HepG2 (cell line): ENCODE data around the gene LDB2. TPM values are rescaled to one million over a fixed set of nuclear protein-coding genes. Genes with fewer than 3 reads are reported as not detected.

Experiments used
- ATAC-seq: fragments of 200-7000 bp; cut with Tn5 transposase; 3 replicates; pipeline ENCODE4 v1.9.1; 2020; ENCODE audit warnings: mild to moderate bottlenecking, moderate library complexity
- BruUV-seq: library from RNA; stranded (reverse); fragments of 400-500 nt; replicated peaks from 2 replicates; lab custom pipeline; 2021; lab: Mats Ljungman, UMichigan
- CTCF ChIA-PET: fragments of 300-600 bp; formaldehyde crosslinking; extraction: SDS; loops from one replicate; lab custom pipeline; 2021; ENCODE audit warnings: low total read pairs, inconsistent platforms, low intra/inter-chr PET ratio; lab: Yijun Ruan, JAX
- POLR2A ChIA-PET: fragments of 350-600 bp; sonication (Branson Sonifier 250); formaldehyde crosslinking; loops from one replicate; lab custom pipeline; 2020; ENCODE audit warnings: antibody characterized with exemption, inconsistent platforms; lab: Yijun Ruan, JAX
- DNase-seq: peaks from one replicate; pipeline ENCODE4 v3.0.0-alpha.2; 2015; ENCODE audit warnings: low spot score
- FAIRE-seq: peaks from 3 replicates; lab custom pipeline; 2011; peaks lifted over from hg19 to GRCh38; lab: Jason Lieb, UNC
- H2AFZ ChIP-seq: one replicate; pipeline ENCODE4 v1.6.1; 2011; ENCODE audit warnings: low read length, inconsistent platforms
- H3K27ac ChIP-seq: fragments of 300-600 bp; 3 replicates; pipeline ENCODE4 v1.8.0; 2011; ENCODE audit warnings: mixed run types, mild to moderate bottlenecking, mixed read lengths, low read length, inconsistent platforms; ENCODE audit not compliant: insufficient read depth; ENCODE audit errors: extremely low read length
- H3K27me3 ChIP-seq, 2 experiments: fragments of 200-600 bp in 1 of 2; 2 replicates in 1 of 2; 3 replicates in 1 of 2; pipeline versions ENCODE4 v1.6.0 to v1.8.0; 2011; ENCODE audit warnings: low read length in 2 of 2, mild to moderate bottlenecking in 2 of 2, moderate library complexity in 2 of 2, inconsistent platforms in 1 of 2; ENCODE audit not compliant: insufficient read depth in 2 of 2, control insufficient read depth in 1 of 2
- H3K36me3 ChIP-seq, 2 experiments: fragments of 200-600 bp in 1 of 2; replicated peaks in 1 of 2; 2 replicates in 1 of 2; 3 replicates in 1 of 2; pipeline versions ENCODE4 v1.5.1 to v1.8.0; 2011; ENCODE audit warnings: low read length in 2 of 2, inconsistent platforms in 1 of 2; ENCODE audit not compliant: insufficient read depth in 2 of 2, control insufficient read depth in 1 of 2
- H3K4me1 ChIP-seq: 2 replicates; pipeline ENCODE4 v1.5.1; 2012; ENCODE audit warnings: low read length, inconsistent platforms; ENCODE audit not compliant: insufficient read depth
- H3K4me2 ChIP-seq: 2 replicates; pipeline ENCODE4 v1.6.0; 2011; ENCODE audit warnings: low read depth, low read length, inconsistent platforms
- H3K4me3 ChIP-seq, 3 experiments: fragments of 200-600 bp in 1 of 3; sonication (generic), shearing (Covaris generic) in 1 of 3; replicated peaks in 1 of 3; 2 replicates each; pipeline ENCODE4 v1.5.1; 2011 to 2016; ENCODE audit warnings: low read length in 3 of 3, inconsistent platforms in 2 of 3, low read depth in 2 of 3, mild to moderate bottlenecking in 2 of 3, control low read depth in 1 of 3, mixed read lengths in 1 of 3; ENCODE audit not compliant: insufficient read depth in 1 of 3
- H3K79me2 ChIP-seq: one replicate; pipeline ENCODE4 v1.6.1; 2011; ENCODE audit warnings: low read length, inconsistent platforms; ENCODE audit not compliant: insufficient read depth
- H3K9ac ChIP-seq: 2 replicates; pipeline ENCODE4 v1.6.0; 2011; ENCODE audit warnings: mild to moderate bottlenecking, low read depth, low read length, inconsistent platforms; ENCODE audit not compliant: insufficient read depth
- H3K9me3 ChIP-seq: 2 replicates; pipeline ENCODE4 v1.5.1; 2012; ENCODE audit warnings: mild to moderate bottlenecking, low read length
- H4K20me1 ChIP-seq: 2 replicates; pipeline ENCODE4 v1.6.0; 2011; ENCODE audit warnings: inconsistent platforms, mild to moderate bottlenecking, low read length, moderate library complexity; ENCODE audit not compliant: insufficient read depth
- ARID2 ChIP-seq: sonication (generic); formaldehyde crosslinking; IDR thresholded peaks from 2 replicates; pipeline ENCODE4 v1.8.1; 2022; ENCODE audit warnings: mild to moderate bottlenecking, missing genetic modification reagents, borderline replicate concordance
- ASH2L ChIP-seq: fragments of 300-600, 200-600 bp; sonication (generic); IDR thresholded peaks from 2 replicates; pipeline ENCODE4 v1.7.0; 2017; ENCODE audit warnings: low read depth, mild to moderate bottlenecking, moderate library complexity, mixed read lengths, low read length; ENCODE audit not compliant: insufficient read length
- CCDC6 ChIP-seq: sonication (generic); formaldehyde crosslinking; IDR thresholded peaks from 2 replicates; pipeline ENCODE4 v1.8.1; 2022; ENCODE audit warnings: mild to moderate bottlenecking, missing genetic modification reagents, moderate library complexity
- GFI1 ChIP-seq: sonication (generic); formaldehyde crosslinking; IDR thresholded peaks from 2 replicates; pipeline ENCODE4 v1.5.0; 2020; ENCODE audit warnings: missing genetic modification reagents, mild to moderate bottlenecking, borderline replicate concordance
- HNRNPL ChIP-seq: fragments of 200-400 bp; formaldehyde crosslinking; IDR thresholded peaks from 2 replicates; pipeline ENCODE4 v1.6.1; 2017; ENCODE audit warnings: mild to moderate bottlenecking, low read depth, low read length
- MAF1 ChIP-seq: sonication (generic); formaldehyde crosslinking; IDR thresholded peaks from 2 replicates; pipeline ENCODE4 v1.5.0; 2020; ENCODE audit warnings: missing genetic modification reagents, borderline replicate concordance
- NFYB ChIP-seq: sonication (generic); formaldehyde crosslinking; IDR thresholded peaks from 2 replicates; pipeline ENCODE4 v1.4.0; 2020; ENCODE audit warnings: missing genetic modification reagents
- RAD21 ChIP-seq: fragments of 450-650 bp; formaldehyde crosslinking; IDR thresholded peaks from 2 replicates; pipeline ENCODE4 v1.5.0; 2020; ENCODE audit warnings: mild to moderate bottlenecking
- SCMH1 ChIP-seq: sonication (generic); formaldehyde crosslinking; IDR thresholded peaks from 2 replicates; pipeline ENCODE4 v1.9.0; 2021; ENCODE audit warnings: missing genetic modification reagents, mild to moderate bottlenecking, borderline replicate concordance
- SMYD3 ChIP-seq: sonication (generic); formaldehyde crosslinking; IDR thresholded peaks from 2 replicates; pipeline ENCODE4 v1.8.1; 2023; ENCODE audit warnings: mild to moderate bottlenecking, missing genetic modification reagents
- ZIK1 ChIP-seq: sonication (generic); formaldehyde crosslinking; IDR thresholded peaks from 2 replicates; pipeline ENCODE4 v1.5.0; 2020; ENCODE audit warnings: mild to moderate bottlenecking, low read depth, missing genetic modification reagents, borderline replicate concordance
- ZNF124 ChIP-seq: sonication (generic); formaldehyde crosslinking; IDR thresholded peaks from 2 replicates; pipeline ENCODE4 v1.4.0; 2020; ENCODE audit warnings: missing genetic modification reagents
- ZNF432 ChIP-seq: sonication (generic); formaldehyde crosslinking; IDR thresholded peaks from 2 replicates; pipeline ENCODE4 v1.5.0; 2020; ENCODE audit warnings: missing genetic modification reagents, mild to moderate bottlenecking, borderline replicate concordance
- ZNF468 ChIP-seq: sonication (generic); formaldehyde crosslinking; IDR thresholded peaks from 2 replicates; pipeline ENCODE4 v1.8.0; 2022; ENCODE audit warnings: mild to moderate bottlenecking, moderate library complexity, missing genetic modification reagents
- ZNF543 ChIP-seq: sonication (generic); formaldehyde crosslinking; IDR thresholded peaks from 2 replicates; pipeline ENCODE4 v1.4.0; 2020; ENCODE audit warnings: mild to moderate bottlenecking, missing genetic modification reagents
- ZNF614 ChIP-seq: IDR thresholded peaks from 2 replicates; pipeline ENCODE4 v1.6.1; 2018; ENCODE audit warnings: missing biosample characterization, missing genetic modification reagents, inconsistent platforms, borderline replicate concordance
- ZNF781 ChIP-seq: sonication (generic); formaldehyde crosslinking; IDR thresholded peaks from 2 replicates; pipeline ENCODE4 v1.5.1; 2020; ENCODE audit warnings: borderline replicate concordance, mild to moderate bottlenecking, missing genetic modification reagents; ENCODE audit errors: not compliant biosample characterization
- WGBS: methylation state at CpG from one replicate; pipeline ENCODE4 v1.1.6; 2017; ENCODE audit warnings: low lambda C conversion rate; 5-methylcytosine and 5-hydroxymethylcytosine counted together
- in situ Hi-C: cut with HindIII; loops from 2 replicates; pipeline ENCODE4 v1.10.0; 2017; ENCODE audit warnings: low pct_unique_long_range_greater_than_20kb; ENCODE audit not compliant: extremely low pct_ligation_motif_present
- intact Hi-C: fragments of 100-400 bp; cut with micrococcal nuclease; formaldehyde crosslinking; loops from one replicate; pipeline ENCODE4 v1.10.0; 2022; ENCODE audit not compliant: unreplicated experiment
- polyA plus RNA-seq, 8 experiments: library from polyadenylated mRNA; depleted of rRNA in 3 of 8; stranded (reverse) in 7 of 8; unstranded in 1 of 8; fragments of >200 nt; fragmentation: Illumina TruSeq in 4 of 8; extraction: Trizol in 4 of 8; gene quantifications; 2 replicates each; pipeline versions ENCODE4 v1.2.1 to v1.2.3, GENCODE V29; 2011 to 2016; ENCODE audit warnings: low read depth in 4 of 8, missing spikeins in 1 of 8, mixed read lengths in 1 of 8; ENCODE audit not compliant: insufficient read depth in 1 of 8
- total RNA-seq, 5 experiments: library from RNA; depleted of rRNA; stranded (reverse); fragments of >200 nt; fragmentation: Illumina TruSeq; extraction: Trizol; gene quantifications; 2 replicates each; pipeline ENCODE4 v1.2.3, GENCODE V29; 2016; ENCODE audit warnings: low read depth in 1 of 5

The LDB2 gene
- total and polyA plus RNA-seq, 2 of the 13 experiments (the other 11 are each of a cell fraction or from before 2014, with no cell fraction given), result not detected

DNA sequence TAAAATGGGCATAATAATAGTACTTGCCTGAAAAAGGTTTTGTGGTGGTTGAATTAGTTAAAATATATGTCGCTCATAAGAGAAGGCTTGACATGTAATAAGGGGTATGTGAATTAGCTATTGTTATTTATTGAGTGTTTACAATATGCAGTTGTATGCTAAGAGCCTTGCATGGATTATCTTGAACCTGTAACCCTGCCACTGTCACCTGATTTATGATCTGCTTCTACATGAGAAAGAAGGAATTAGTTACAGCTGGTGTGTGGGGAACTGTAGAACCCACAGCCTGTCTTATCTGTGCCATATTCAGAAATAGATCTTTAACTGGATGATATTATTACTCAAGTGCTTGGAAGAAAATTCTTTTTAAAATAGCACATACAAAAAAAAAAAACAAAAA is 227.7 kb downstream of the LDB2 start:
- TF ChIP-seq ZNF543 (CRISPR knock-in tag) (no peak), SMYD3 (CRISPR knock-in tag) (no peak), CCDC6 (no peak), ARID2 (CRISPR knock-in tag) (no peak), GFI1 (no peak), ZNF432 (CRISPR knock-in tag) (no peak), ZNF614 (no peak), SCMH1 (no peak), HNRNPL (no peak), ASH2L (no peak), MAF1 (no peak), ZNF781 (CRISPR knock-in tag) (no peak), ZIK1 (CRISPR knock-in tag) (no peak), RAD21 (CRISPR knock-in tag) (no peak), ZNF468 (CRISPR knock-in tag) (no peak), NFYB (CRISPR knock-in tag) (no peak), ZNF124 (CRISPR knock-in tag) (no peak)
- 0% methylated on average over 1 of the region's 1 CpG for WGBS
- Histone ChIP-seq H3K27ac (no peak overlapping the region), H3K4me3 (no peak overlapping the region), H3K9ac (no peak overlapping the region), H3K36me3 (no peaks in the 10 kb centered on the region), H3K4me1 (no peaks in the 10 kb centered on the region), H2AFZ (no peak overlapping the region), H3K4me2 (no peak overlapping the region), H3K79me2 (no peaks in the 10 kb centered on the region), H3K9me3 (no peaks in the 10 kb centered on the region), H4K20me1 (no peaks in the 10 kb centered on the region), H3K27me3 (no peaks in the 10 kb centered on the region)
- ChIA-PET POLR2A (no interaction called here), CTCF (no interaction called here)
- no peak for FAIRE-seq
- ATAC-seq, result no peak
- no peak for DNase-seq
- in situ Hi-C loops, result no loop called here
- intact Hi-C loops, result no loop called here
- BruUV-seq, result no TSS peak
